ENCODE measurements around the gene MMP24. TPM values are rescaled to one million over a fixed set of nuclear protein-coding genes. Genes with fewer than 3 reads are reported as not detected.
"Not testable (repeated sequence)": the region's sequence is repeated elsewhere in the genome, so short reads cannot be mapped to it uniquely, and the experiment has no call there.

Gene MMP24
- total RNA-seq, 4 donors from 2014 or later = 0.21 to 0.78 (median 0.66) TPM; not detected in 1

GRCh38 chr20:35253010-35253409, 26.5 kb downstream of the MMP24 start:
- peaks cover 0 to 13% (median 0%) of the 10 kb centered on the region in 4 donors for H3K4me1 ChIP-seq

GRCh38 chr20:35254448-35254999, 28.0 kb downstream of the MMP24 start:
- Histone ChIP-seq H3K4me1 (peaks cover 0 to 13% (median 0%) of the 10 kb centered on the region in 4 donors), H3K27ac (no peak overlapping the region), H3K27me3 (no peaks in the 10 kb centered on the region), H3K36me3 (peaks cover 0 to 7% (median 0%) of the 10 kb centered on the region in 3 donors), H3K9me3 (no peaks in the 10 kb centered on the region), H3K4me3 (no peak overlapping the region)
- DNase-seq (ENCODE audit: low spot score in 2 of 2) = no peak
- TF ChIP-seq POLR2A (IDR thresholded peaks at IDR 0.05) (no peak), EP300 (IDR thresholded peaks at IDR 0.05) (no peak), CTCF (IDR thresholded peaks at IDR 0.05) (no peak)
- 85 to 91% methylated on average over 12 of the region's 12 CpGs for WGBS, 2 donors

More at GRCh38 chr20:35253010-35253409, 26.5 kb downstream of the MMP24 start:
- WGBS, 2 donors = 68 to 71% methylated on average over 3 of the region's 3 CpGs
- H3K27me3 ChIP-seq = no peaks in the 10 kb centered on the region
- no peak for DNase-seq (ENCODE audit: low spot score in 2 of 2)
- H3K27ac ChIP-seq = no peak overlapping the region
- H3K36me3 ChIP-seq = peaks cover 0 to 7% (median 0%) of the 10 kb centered on the region in 3 donors
- no peaks in the 10 kb centered on the region for H3K9me3 ChIP-seq
- TF ChIP-seq EP300 (IDR thresholded peaks at IDR 0.05) = no peak
- H3K4me3 ChIP-seq = no peak overlapping the region

- DNase-seq (ENCODE audit: low spot score in 2 of 2) = no peak
Observed at GRCh38 chr20:35257175-35257909, 30.9 kb downstream of the MMP24 start.

GRCh38 chr20:35260426-35260825, 33.9 kb downstream of the MMP24 start:
- Histone ChIP-seq H3K4me3 (no peak overlapping the region), H3K9me3 (no peaks in the 10 kb centered on the region), H3K4me1 (peaks cover 0 to 26% (median 7%) of the 10 kb centered on the region in 4 donors), H3K36me3 (peaks cover 0 to 19% (median 0%) of the 10 kb centered on the region in 3 donors), H3K27ac (no peak overlapping the region), H3K27me3 (no peaks in the 10 kb centered on the region)
- DNase-seq (ENCODE audit: low spot score in 2 of 2) = no peak
- TF ChIP-seq EP300 (IDR thresholded peaks at IDR 0.05) (no peak), CTCF (IDR thresholded peaks at IDR 0.05) (no peak), POLR2A (IDR thresholded peaks at IDR 0.05) (no peak)
- WGBS, 2 donors = 61 to 85% methylated on average over 5 to 6 of the region's 6 CpGs

More at GRCh38 chr20:35257175-35257909, 30.9 kb downstream of the MMP24 start:
- TF ChIP-seq CTCF (IDR thresholded peaks at IDR 0.05) (no peak), EP300 (IDR thresholded peaks at IDR 0.05) (no peak), POLR2A (IDR thresholded peaks at IDR 0.05) (no peak)
- Histone ChIP-seq H3K27ac (no peak overlapping the region), H3K27me3 (no peaks in the 10 kb centered on the region), H3K4me1 (peaks cover 0 to 13% (median 0%) of the 10 kb centered on the region in 4 donors), H3K9me3 (no peaks in the 10 kb centered on the region), H3K4me3 (no peak overlapping the region), H3K36me3 (peaks cover 0 to 7% (median 0%) of the 10 kb centered on the region in 3 donors)
- 61% methylated on average over 8 of the region's 8 CpGs for WGBS, 2 donors

GRCh38 chr20:35262321-35262720, 35.8 kb downstream of the MMP24 start:
- not testable (repeated sequence) for DNase-seq (ENCODE audit: low spot score in 2 of 2); H3K27me3 ChIP-seq; H3K4me3 ChIP-seq; H3K9me3 ChIP-seq; H3K27ac ChIP-seq
- peaks cover 0 to 20% (median 7%) of the 10 kb centered on the region in 4 donors for H3K4me1 ChIP-seq
- H3K36me3 ChIP-seq = peaks cover 0 to 33% (median 0%) of the 10 kb centered on the region in 3 donors
- 59 to 67% methylated on average over 7 to 8 of the region's 10 CpGs for WGBS, 2 donors

Measured in tibial nerve (tissue), 4 donors.